K562 (cell line): Measurements from ENCODE around the gene PARD6B. TPM values are rescaled to one million over a fixed set of nuclear protein-coding genes. Genes with fewer than 3 reads are reported as not detected.

ENCODE experiments used
- GATAD2B ChIP-seq: fragments of 450-650 bp; IDR thresholded peaks from 2 replicates; pipeline ENCODE4 v1.6.1; 2017; ENCODE audit warnings: mild to moderate bottlenecking, borderline replicate concordance
- HDAC1 ChIP-seq, 2 experiments: fragments of 450-650 bp; IDR thresholded peaks; 2 replicates each; pipeline ENCODE4 v1.6.1; 2016 to 2017; ENCODE audit warnings: inconsistent platforms in 1 of 2, mild to moderate bottlenecking in 1 of 2, moderate library complexity in 1 of 2
- HDAC6 ChIP-seq: IDR thresholded peaks from 2 replicates; pipeline ENCODE4 v1.6.1; 2012; ENCODE audit warnings: low read depth, mild to moderate bottlenecking, control low read depth, inconsistent platforms, low read length, moderate library complexity
- KDM1A ChIP-seq, 2 experiments: fragments of 450-650 bp; IDR thresholded peaks; 2 replicates each; pipeline ENCODE4 v1.6.1; 2016; ENCODE audit warnings: mild to moderate bottlenecking in 2 of 2
- NRF1 ChIP-seq, 2 experiments: fragments of 450-650 bp; IDR thresholded peaks in 1 of 2; conservative IDR thresholded peaks in 1 of 2; 2 replicates each; pipeline ENCODE4 v1.6.1; 2014; ENCODE audit warnings: mild to moderate bottlenecking in 2 of 2
- PHF20 ChIP-seq: fragments of 450-650 bp; IDR thresholded peaks from 2 replicates; pipeline ENCODE4 v1.6.1; 2018; ENCODE audit not compliant: partially characterized antibody
- REST ChIP-seq, 2 experiments: fragments of 450-650 bp; formaldehyde crosslinking in 1 of 2; IDR thresholded peaks; 2 replicates each; pipeline versions ENCODE4 v1.4.0 to v1.6.1; 2014 to 2020; ENCODE audit warnings: mild to moderate bottlenecking in 2 of 2, borderline replicate concordance in 1 of 2, low read depth in 1 of 2
- RHOXF2B ChIP-seq: fragments of 250-450 bp; sonication (Bioruptor Pico); conservative IDR thresholded peaks from 2 replicates; pipeline ENCODE4 v1.5.1; 2021
- TRIM28 ChIP-seq: fragments of 450-650 bp; IDR thresholded peaks from 2 replicates; pipeline ENCODE4 v1.6.1; 2017
- ZNF232 ChIP-seq: sonication (generic); formaldehyde crosslinking; IDR thresholded peaks from 2 replicates; pipeline ENCODE4 v1.8.0; 2022; ENCODE audit warnings: mild to moderate bottlenecking, missing genetic modification reagents
- ZNF57 ChIP-seq: fragments of 450-650 bp; formaldehyde crosslinking; IDR thresholded peaks from 2 replicates; pipeline ENCODE4 v1.4.0; 2020; ENCODE audit warnings: mild to moderate bottlenecking, moderate library complexity
- polyA plus RNA-seq, 8 experiments: library from polyadenylated mRNA; depleted of rRNA in 4 of 8; stranded (reverse) in 5 of 8; unstranded in 3 of 8; fragments of >200 nt; fragmentation: Nextera tagmentation in 2 of 8; fragmentation: Illumina TruSeq in 1 of 8; extraction: Ambion mirVana in 2 of 8; extraction: Trizol in 1 of 8; gene quantifications; 2 replicates each; pipeline versions ENCODE4 v1.2.1 to v1.2.3, GENCODE V29; 2011 to 2014; ENCODE audit warnings: inconsistent platforms in 1 of 8, missing spikeins in 1 of 8
- total RNA-seq, 7 experiments: library from RNA; depleted of rRNA in 6 of 7; stranded (reverse); fragments of >200 nt in 6 of 7; fragmentation: Illumina TruSeq in 2 of 7; extraction: Trizol in 2 of 7; gene quantifications; 2 replicates each; pipeline versions ENCODE4 v1.2.1 to v1.2.3, GENCODE V29; 2011 to 2021; ENCODE audit warnings: low replicate concordance in 1 of 7
- TF ChIP-seq, protein P1 (sequence below): fragments of 450-650 bp; IDR thresholded peaks from 2 replicates; pipeline ENCODE4 v1.6.1; 2016; ENCODE audit warnings: mild to moderate bottlenecking
- TF ChIP-seq, protein P2 (sequence below): sonication (generic); formaldehyde crosslinking; IDR thresholded peaks from 2 replicates; pipeline ENCODE4 v1.8.1; 2022; ENCODE audit warnings: missing genetic modification reagents
- TF ChIP-seq, protein P3 (sequence below): sonication (generic); formaldehyde crosslinking; IDR thresholded peaks from 2 replicates; pipeline ENCODE4 v1.8.1; 2022; ENCODE audit warnings: missing genetic modification reagents

The PARD6B gene
- total and polyA plus RNA-seq, 9 of the 15 experiments (the other 6 are each of a cell fraction or from before 2014, with no cell fraction given), result 1.7 to 12.3 (median 5.5) TPM

DNA sequence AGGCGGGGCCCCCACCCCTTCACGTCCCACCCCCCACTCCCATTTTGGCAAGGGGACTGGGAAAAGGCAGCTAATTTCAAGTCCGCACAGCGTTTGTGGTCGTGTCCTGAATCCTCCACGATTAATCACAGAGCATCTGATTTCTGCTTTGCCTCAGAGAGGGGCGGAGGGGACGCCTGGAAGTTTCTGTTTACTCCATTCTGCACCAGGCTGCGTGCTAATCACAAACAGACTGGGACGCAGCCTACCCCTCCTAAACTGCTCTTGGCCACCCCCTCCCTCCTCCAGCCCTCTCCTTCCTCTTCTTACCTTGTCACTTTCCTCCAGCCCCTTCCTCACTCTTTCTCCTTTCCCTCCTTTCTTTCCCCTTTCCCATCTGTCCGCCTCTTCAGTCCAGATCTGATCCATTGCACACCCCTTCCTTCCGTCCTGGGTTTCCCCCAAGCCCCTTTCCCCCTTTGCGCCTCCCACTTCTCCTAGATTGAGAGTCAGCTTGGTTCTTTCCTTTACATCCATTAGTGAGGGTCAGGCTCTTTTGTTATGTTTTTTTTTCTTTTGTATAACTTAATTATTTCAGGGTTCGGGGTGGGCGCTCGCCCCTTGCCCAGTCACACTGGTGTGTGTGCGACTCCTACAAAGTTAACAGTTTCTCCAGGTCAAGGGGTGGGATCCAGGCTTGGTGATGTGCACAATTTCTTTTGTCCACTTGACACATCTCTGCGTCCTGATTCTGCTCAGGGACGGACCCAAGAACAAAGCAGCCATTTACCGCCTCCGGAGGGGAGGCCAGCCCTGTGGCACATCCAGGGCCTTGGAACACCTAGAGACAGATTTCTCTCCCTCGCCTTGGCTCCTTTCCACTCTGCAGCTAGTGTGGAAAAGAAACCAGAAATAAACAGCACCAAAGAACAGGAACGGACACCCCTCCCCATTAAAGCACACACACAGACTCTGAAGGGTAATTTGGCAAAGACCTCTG, 39.5 kb upstream of the PARD6B start (continued):
- TF ChIP-seq, protein P1, sequence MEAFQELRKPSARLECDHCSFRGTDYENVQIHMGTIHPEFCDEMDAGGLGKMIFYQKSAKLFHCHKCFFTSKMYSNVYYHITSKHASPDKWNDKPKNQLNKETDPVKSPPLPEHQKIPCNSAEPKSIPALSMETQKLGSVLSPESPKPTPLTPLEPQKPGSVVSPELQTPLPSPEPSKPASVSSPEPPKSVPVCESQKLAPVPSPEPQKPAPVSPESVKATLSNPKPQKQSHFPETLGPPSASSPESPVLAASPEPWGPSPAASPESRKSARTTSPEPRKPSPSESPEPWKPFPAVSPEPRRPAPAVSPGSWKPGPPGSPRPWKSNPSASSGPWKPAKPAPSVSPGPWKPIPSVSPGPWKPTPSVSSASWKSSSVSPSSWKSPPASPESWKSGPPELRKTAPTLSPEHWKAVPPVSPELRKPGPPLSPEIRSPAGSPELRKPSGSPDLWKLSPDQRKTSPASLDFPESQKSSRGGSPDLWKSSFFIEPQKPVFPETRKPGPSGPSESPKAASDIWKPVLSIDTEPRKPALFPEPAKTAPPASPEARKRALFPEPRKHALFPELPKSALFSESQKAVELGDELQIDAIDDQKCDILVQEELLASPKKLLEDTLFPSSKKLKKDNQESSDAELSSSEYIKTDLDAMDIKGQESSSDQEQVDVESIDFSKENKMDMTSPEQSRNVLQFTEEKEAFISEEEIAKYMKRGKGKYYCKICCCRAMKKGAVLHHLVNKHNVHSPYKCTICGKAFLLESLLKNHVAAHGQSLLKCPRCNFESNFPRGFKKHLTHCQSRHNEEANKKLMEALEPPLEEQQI, result no peak
- TF ChIP-seq HDAC1 (IDR thresholded peaks at IDR 0.05), result peak; percentile 68 to 73; a peak in 3 of 4 replicates
- no peak for TF ChIP-seq HDAC6
- peak in 1 of 2 experiments; percentile 0; a peak in 1 of 4 replicates for TF ChIP-seq NRF1 (conservative IDR thresholded peaks at IDR 0.05 in 1 of 2, IDR thresholded peaks at IDR 0.05 in 1 of 2)
- TF ChIP-seq, protein P2, sequence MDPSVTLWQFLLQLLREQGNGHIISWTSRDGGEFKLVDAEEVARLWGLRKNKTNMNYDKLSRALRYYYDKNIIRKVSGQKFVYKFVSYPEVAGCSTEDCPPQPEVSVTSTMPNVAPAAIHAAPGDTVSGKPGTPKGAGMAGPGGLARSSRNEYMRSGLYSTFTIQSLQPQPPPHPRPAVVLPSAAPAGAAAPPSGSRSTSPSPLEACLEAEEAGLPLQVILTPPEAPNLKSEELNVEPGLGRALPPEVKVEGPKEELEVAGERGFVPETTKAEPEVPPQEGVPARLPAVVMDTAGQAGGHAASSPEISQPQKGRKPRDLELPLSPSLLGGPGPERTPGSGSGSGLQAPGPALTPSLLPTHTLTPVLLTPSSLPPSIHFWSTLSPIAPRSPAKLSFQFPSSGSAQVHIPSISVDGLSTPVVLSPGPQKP (CRISPR knock-in tag), result no peak
- TF ChIP-seq REST (IDR thresholded peaks at IDR 0.05; ENCODE audit: borderline replicate concordance), result no peak
- no peak for TF ChIP-seq REST (CRISPR knock-in tag; IDR thresholded peaks at IDR 0.05; ENCODE audit: low read depth)
- TF ChIP-seq, protein P3, sequence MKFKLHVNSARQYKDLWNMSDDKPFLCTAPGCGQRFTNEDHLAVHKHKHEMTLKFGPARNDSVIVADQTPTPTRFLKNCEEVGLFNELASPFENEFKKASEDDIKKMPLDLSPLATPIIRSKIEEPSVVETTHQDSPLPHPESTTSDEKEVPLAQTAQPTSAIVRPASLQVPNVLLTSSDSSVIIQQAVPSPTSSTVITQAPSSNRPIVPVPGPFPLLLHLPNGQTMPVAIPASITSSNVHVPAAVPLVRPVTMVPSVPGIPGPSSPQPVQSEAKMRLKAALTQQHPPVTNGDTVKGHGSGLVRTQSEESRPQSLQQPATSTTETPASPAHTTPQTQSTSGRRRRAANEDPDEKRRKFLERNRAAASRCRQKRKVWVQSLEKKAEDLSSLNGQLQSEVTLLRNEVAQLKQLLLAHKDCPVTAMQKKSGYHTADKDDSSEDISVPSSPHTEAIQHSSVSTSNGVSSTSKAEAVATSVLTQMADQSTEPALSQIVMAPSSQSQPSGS (CRISPR knock-in tag), result no peak
- peak; percentile 80 to 92 for TF ChIP-seq KDM1A (IDR thresholded peaks at IDR 0.05)
- no peak for TF ChIP-seq TRIM28
- no peak for TF ChIP-seq PHF20
- TF ChIP-seq ZNF232 (CRISPR knock-in tag), result no peak
- TF ChIP-seq GATAD2B, result no peak
- no peak for TF ChIP-seq ZNF57
- no peak for TF ChIP-seq RHOXF2B (CRISPR knock-in tag)
